Smooth muscle cell (in vitro differentiated cells): Measurements from ENCODE around the gene FOXC2. TPM values are rescaled to one million over a fixed set of nuclear protein-coding genes. Genes with fewer than 3 reads are reported as not detected.

Experiments used
- DNase-seq: peaks from one replicate; lab custom pipeline; 2025; ENCODE audit not compliant: unreplicated experiment; lab: John Stamatoyannopoulos, UW
- H2AFZ ChIP-seq: fragments of 200-600 bp; sonication (generic); 2 replicates; pipeline ENCODE4 v1.6.0; 2016; ENCODE audit warnings: antibody characterized with exemption, low read depth, mild to moderate bottlenecking
- H3F3A ChIP-seq: fragments of 200-600 bp; sonication (generic); 2 replicates; pipeline ENCODE4 v1.6.0; 2017; ENCODE audit warnings: antibody characterized with exemption, low read depth
- H3K27ac ChIP-seq: fragments of 200-600 bp; sonication (generic); 2 replicates; pipeline ENCODE4 v1.5.1; 2016; ENCODE audit warnings: low read depth, mild to moderate bottlenecking
- H3K27me3 ChIP-seq: fragments of 200-600 bp; sonication (generic); 2 replicates; pipeline ENCODE4 v1.6.1; 2016; ENCODE audit warnings: low read depth, mild to moderate bottlenecking
- H3K36me3 ChIP-seq: fragments of 200-600 bp; sonication (generic); 2 replicates; pipeline ENCODE4 v1.5.1; 2016; ENCODE audit warnings: low read depth
- H3K4me1 ChIP-seq: fragments of 200-600 bp; sonication (generic); 2 replicates; pipeline ENCODE4 v1.5.1; 2016; ENCODE audit warnings: low read depth
- H3K4me2 ChIP-seq: fragments of 200-600 bp; sonication (generic); 2 replicates; pipeline ENCODE4 v1.6.0; 2016; ENCODE audit warnings: mild to moderate bottlenecking
- H3K4me3 ChIP-seq: fragments of 200-600 bp; sonication (generic); 2 replicates; pipeline ENCODE4 v1.5.1; 2016; ENCODE audit warnings: mild to moderate bottlenecking
- H3K79me2 ChIP-seq: fragments of 200-600 bp; sonication (generic); 2 replicates; pipeline ENCODE4 v1.6.0; 2016; ENCODE audit warnings: low read depth, mild to moderate bottlenecking
- H3K9ac ChIP-seq: fragments of 200-600 bp; sonication (generic); 2 replicates; pipeline ENCODE4 v1.6.0; 2016; ENCODE audit warnings: low read depth
- H3K9me3 ChIP-seq: fragments of 200-600 bp; sonication (generic); replicated peaks from 2 replicates; pipeline ENCODE4 v1.5.1; 2016; ENCODE audit warnings: low read depth
- H4K20me1 ChIP-seq: fragments of 200-600 bp; sonication (generic); 2 replicates; pipeline ENCODE4 v1.6.0; 2016; ENCODE audit warnings: low read depth
- CTCF ChIP-seq: fragments of 200-600 bp; sonication (generic); IDR thresholded peaks from 2 replicates; pipeline ENCODE4 v1.5.1; 2017; ENCODE audit warnings: borderline replicate concordance, mild to moderate bottlenecking, antibody characterized with exemption; ENCODE audit not compliant: insufficient read depth, poor library complexity, severe bottlenecking
- WGBS: methylation state at CpG from one replicate; pipeline ENCODE4 v1.1.7; 2016; ENCODE audit warnings: low lambda C conversion rate; 5-methylcytosine and 5-hydroxymethylcytosine counted together
- polyA plus RNA-seq: library from polyadenylated mRNA; unstranded; fragments of >200 nt; fragmentation: Nextera tagmentation; extraction: Ambion mirVana; gene quantifications from 2 replicates; pipeline ENCODE4 v1.2.1, GENCODE V29; 2016
- total RNA-seq: library from RNA; depleted of rRNA; stranded (reverse); fragments of >200 nt; gene quantifications from 2 replicates; pipeline ENCODE4 v1.2.3, GENCODE V29; 2014

FOXC2 gene
- total and polyA plus RNA-seq, 2 experiments from 2014 or later, result 2.7 to 18.0 TPM

- peaks cover 24% of the 10 kb centered on the region for H4K20me1 ChIP-seq
- peaks cover 24% of the 10 kb centered on the region for H3K79me2 ChIP-seq
- H3K9ac ChIP-seq, result peak overlapping the region; percentile 52
- H3K4me1 ChIP-seq, result peaks cover 42% of the 10 kb centered on the region
- under 1% methylated on average over 49 of the region's 88 CpGs for WGBS
- H3K4me2 ChIP-seq, result peak overlapping the region; percentile 93
- TF ChIP-seq CTCF, result no peak
- no peaks in the 10 kb centered on the region for H3K36me3 ChIP-seq
- DNase-seq, result peak; percentile 66
- H2AFZ ChIP-seq, result peak overlapping the region; percentile 67
- peak overlapping the region; percentile 55 for H3K27ac ChIP-seq
- H3K27me3 ChIP-seq, result peaks cover 30% of the 10 kb centered on the region
- peak overlapping the region; percentile 67 for H3K4me3 ChIP-seq
- no peaks in the 10 kb centered on the region for H3K9me3 ChIP-seq
- no peaks in the 10 kb centered on the region for H3F3A ChIP-seq
Observed at GRCh38 chr16:86566966-86567700, 504 bp downstream of the FOXC2 start.

DNA sequence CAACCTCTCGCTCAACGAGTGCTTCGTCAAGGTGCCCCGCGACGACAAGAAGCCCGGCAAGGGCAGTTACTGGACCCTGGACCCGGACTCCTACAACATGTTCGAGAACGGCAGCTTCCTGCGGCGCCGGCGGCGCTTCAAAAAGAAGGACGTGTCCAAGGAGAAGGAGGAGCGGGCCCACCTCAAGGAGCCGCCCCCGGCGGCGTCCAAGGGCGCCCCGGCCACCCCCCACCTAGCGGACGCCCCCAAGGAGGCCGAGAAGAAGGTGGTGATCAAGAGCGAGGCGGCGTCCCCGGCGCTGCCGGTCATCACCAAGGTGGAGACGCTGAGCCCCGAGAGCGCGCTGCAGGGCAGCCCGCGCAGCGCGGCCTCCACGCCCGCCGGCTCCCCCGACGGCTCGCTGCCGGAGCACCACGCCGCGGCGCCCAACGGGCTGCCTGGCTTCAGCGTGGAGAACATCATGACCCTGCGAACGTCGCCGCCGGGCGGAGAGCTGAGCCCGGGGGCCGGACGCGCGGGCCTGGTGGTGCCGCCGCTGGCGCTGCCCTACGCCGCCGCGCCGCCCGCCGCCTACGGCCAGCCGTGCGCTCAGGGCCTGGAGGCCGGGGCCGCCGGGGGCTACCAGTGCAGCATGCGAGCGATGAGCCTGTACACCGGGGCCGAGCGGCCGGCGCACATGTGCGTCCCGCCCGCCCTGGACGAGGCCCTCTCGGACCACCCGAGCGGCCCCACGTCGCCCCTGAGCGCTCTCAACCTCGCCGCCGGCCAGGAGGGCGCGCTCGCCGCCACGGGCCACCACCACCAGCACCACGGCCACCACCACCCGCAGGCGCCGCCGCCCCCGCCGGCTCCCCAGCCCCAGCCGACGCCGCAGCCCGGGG lies 1.3 kb downstream of the FOXC2 start:
- Histone ChIP-seq H3K27me3 (peaks cover 30% of the 10 kb centered on the region), H3K27ac (no peak overlapping the region), H3K79me2 (peaks cover 24% of the 10 kb centered on the region), H3K4me3 (peak overlapping the region; percentile 67), H3K4me1 (peaks cover 42% of the 10 kb centered on the region), H3K4me2 (peak overlapping the region; percentile 93), H3K9me3 (no peaks in the 10 kb centered on the region), H4K20me1 (peaks cover 24% of the 10 kb centered on the region), H2AFZ (peak overlapping the region; percentile 67), H3K36me3 (no peaks in the 10 kb centered on the region), H3K9ac (peak overlapping the region; percentile 76), H3F3A (no peaks in the 10 kb centered on the region)
- 2% methylated on average over 89 of the region's 116 CpGs for WGBS
- DNase-seq, result no peak
- TF ChIP-seq CTCF, result peak; percentile 15

DNA sequence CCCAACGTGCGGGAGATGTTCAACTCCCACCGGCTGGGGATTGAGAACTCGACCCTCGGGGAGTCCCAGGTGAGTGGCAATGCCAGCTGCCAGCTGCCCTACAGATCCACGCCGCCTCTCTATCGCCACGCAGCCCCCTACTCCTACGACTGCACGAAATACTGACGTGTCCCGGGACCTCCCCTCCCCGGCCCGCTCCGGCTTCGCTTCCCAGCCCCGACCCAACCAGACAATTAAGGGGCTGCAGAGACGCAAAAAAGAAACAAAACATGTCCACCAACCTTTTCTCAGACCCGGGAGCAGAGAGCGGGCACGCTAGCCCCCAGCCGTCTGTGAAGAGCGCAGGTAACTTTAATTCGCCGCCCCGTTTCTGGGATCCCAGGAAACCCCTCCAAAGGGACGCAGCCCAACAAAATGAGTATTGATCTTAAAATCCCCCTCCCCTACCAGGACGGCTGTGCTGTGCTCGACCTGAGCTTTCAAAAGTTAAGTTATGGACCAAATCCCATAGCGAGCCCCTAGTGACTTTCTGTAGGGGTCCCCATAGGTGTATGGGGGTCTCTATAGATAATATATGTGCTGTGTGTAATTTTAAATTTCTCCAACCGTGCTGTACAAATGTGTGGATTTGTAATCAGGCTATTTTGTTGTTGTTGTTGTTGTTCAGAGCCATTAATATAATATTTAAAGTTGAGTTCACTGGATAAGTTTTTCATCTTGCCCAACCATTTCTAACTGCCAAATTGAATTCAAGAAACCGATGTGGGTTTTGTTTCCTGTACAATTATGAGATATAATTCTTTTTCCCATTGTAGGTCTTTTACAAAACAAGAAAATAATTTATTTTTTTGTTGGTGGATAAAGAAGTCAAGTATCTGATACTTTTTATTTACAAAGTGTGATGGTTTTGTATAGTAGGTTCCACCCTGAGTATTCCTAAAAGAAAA lies 2.3 kb downstream of the FOXC2 start:
- peak overlapping the region; percentile 76 for H3K9ac ChIP-seq
- H3K27ac ChIP-seq, result peak overlapping the region; percentile 22
- H3K9me3 ChIP-seq, result no peaks in the 10 kb centered on the region
- peaks cover 24% of the 10 kb centered on the region for H3K79me2 ChIP-seq
- H4K20me1 ChIP-seq, result peaks cover 24% of the 10 kb centered on the region
- H3K4me1 ChIP-seq, result peaks cover 42% of the 10 kb centered on the region
- no peaks in the 10 kb centered on the region for H3K36me3 ChIP-seq
- H2AFZ ChIP-seq, result peak overlapping the region; percentile 22
- H3K4me2 ChIP-seq, result peak overlapping the region; percentile 93
- no peaks in the 10 kb centered on the region for H3F3A ChIP-seq
- peak overlapping the region; percentile 67 for H3K4me3 ChIP-seq
- DNase-seq, result no peak
- peaks cover 30% of the 10 kb centered on the region for H3K27me3 ChIP-seq
- no peak for TF ChIP-seq CTCF
- 7% methylated on average over 27 of the region's 33 CpGs for WGBS
